ENCODE measurements around the gene SNN. TPM values are rescaled to one million over a fixed set of nuclear protein-coding genes. Genes with fewer than 3 reads are reported as not detected.

Gene SNN
- total RNA-seq, 2 donors from 2014 or later = 28.9 to 35.1 TPM

GRCh38 chr16:11675561-11676511 lies 7.6 kb downstream of the SNN start:
- H3K9ac ChIP-seq (ENCODE audit: extremely low read depth, low read length, poor library complexity, severe bottlenecking) = no peak overlapping the region
- Mint-ChIP-seq H3K27ac (no peak overlapping the region), H3K4me3 (no peak overlapping the region), H3K9me3 (no peaks in the 10 kb centered on the region), H3K4me1 (peaks cover 13% of the 10 kb centered on the region), H3K36me3 (ENCODE audit: low read depth) (peaks cover 34% of the 10 kb centered on the region), H3K27me3 (ENCODE audit: insufficient read depth) (no peaks in the 10 kb centered on the region)
- H3K4me3 ChIP-seq (ENCODE audit: low read length) = no peak overlapping the region
- DNase-seq = peak; percentile 70
- TF ChIP-seq CTCF (conservative IDR thresholded peaks at IDR 0.05) = no peak
- peaks cover 45% of the 10 kb centered on the region for H3K36me3 ChIP-seq (ENCODE audit: control insufficient read depth, insufficient read depth, low read length)
- H3K9me3 ChIP-seq (ENCODE audit: control insufficient read depth, low read length) = no peaks in the 10 kb centered on the region
- H3K27ac ChIP-seq (ENCODE audit: low read depth, low read length) = no peak overlapping the region
- H3K4me1 ChIP-seq (ENCODE audit: control insufficient read depth, insufficient read depth, low read length) = peaks cover 4% of the 10 kb centered on the region
- 90 to 91% methylated on average over 28 to 42 of the region's 42 CpGs for WGBS, 2 experiments (ENCODE audit: insufficient coverage in 1 of 2, insufficient read length in 1 of 2)
- no peaks in the 10 kb centered on the region for H3K27me3 ChIP-seq (ENCODE audit: control insufficient read depth, insufficient read depth, low read length, poor library complexity, severe bottlenecking)

GRCh38 chr16:11676799-11677198 lies 8.5 kb downstream of the SNN start:
- Mint-ChIP-seq H3K27me3 (ENCODE audit: insufficient read depth) (no peaks in the 10 kb centered on the region), H3K27ac (no peak overlapping the region), H3K9me3 (no peaks in the 10 kb centered on the region), H3K4me3 (no peak overlapping the region), H3K4me1 (peaks cover 12% of the 10 kb centered on the region), H3K36me3 (ENCODE audit: low read depth) (peaks cover 38% of the 10 kb centered on the region)
- Histone ChIP-seq H3K36me3 (ENCODE audit: control insufficient read depth, insufficient read depth, low read length) (peaks cover 52% of the 10 kb centered on the region), H3K9me3 (ENCODE audit: control insufficient read depth, low read length) (no peaks in the 10 kb centered on the region), H3K9ac (ENCODE audit: extremely low read depth, low read length, poor library complexity, severe bottlenecking) (no peak overlapping the region), H3K4me3 (ENCODE audit: low read length) (no peak overlapping the region), H3K4me1 (ENCODE audit: control insufficient read depth, insufficient read depth, low read length) (peaks cover 3% of the 10 kb centered on the region), H3K27ac (ENCODE audit: low read depth, low read length) (peak overlapping the region; percentile 38), H3K27me3 (ENCODE audit: control insufficient read depth, insufficient read depth, low read length, poor library complexity, severe bottlenecking) (no peaks in the 10 kb centered on the region)
- WGBS, 2 experiments (ENCODE audit: insufficient coverage in 1 of 2, insufficient read length in 1 of 2) = 97 to 99% methylated on average over 10 to 14 of the region's 14 CpGs
- no peak for DNase-seq
- TF ChIP-seq CTCF (conservative IDR thresholded peaks at IDR 0.05) = no peak

- no peak for DNase-seq
- peaks cover 59% of the 10 kb centered on the region for H3K36me3 ChIP-seq (ENCODE audit: control insufficient read depth, insufficient read depth, low read length)
- no peak overlapping the region for H3K9ac ChIP-seq (ENCODE audit: extremely low read depth, low read length, poor library complexity, severe bottlenecking)
- Mint-ChIP-seq H3K27ac (peak overlapping the region; percentile 72), H3K4me1 (peaks cover 5% of the 10 kb centered on the region), H3K36me3 (ENCODE audit: low read depth) (peaks cover 41% of the 10 kb centered on the region), H3K9me3 (no peaks in the 10 kb centered on the region), H3K4me3 (no peak overlapping the region), H3K27me3 (ENCODE audit: insufficient read depth) (no peaks in the 10 kb centered on the region)
- H3K4me3 ChIP-seq (ENCODE audit: low read length) = no peak overlapping the region
- H3K4me1 ChIP-seq (ENCODE audit: control insufficient read depth, insufficient read depth, low read length) = no peaks in the 10 kb centered on the region
- 92 to 100% methylated on average over 6 to 9 of the region's 9 CpGs for WGBS, 2 experiments (ENCODE audit: insufficient coverage in 1 of 2, insufficient read length in 1 of 2)
- H3K27me3 ChIP-seq (ENCODE audit: control insufficient read depth, insufficient read depth, low read length, poor library complexity, severe bottlenecking) = no peaks in the 10 kb centered on the region
- peak overlapping the region; percentile 44 for H3K27ac ChIP-seq (ENCODE audit: low read depth, low read length)
- no peaks in the 10 kb centered on the region for H3K9me3 ChIP-seq (ENCODE audit: control insufficient read depth, low read length)
- TF ChIP-seq CTCF (conservative IDR thresholded peaks at IDR 0.05) = no peak
Measured at GRCh38 chr16:11677451-11677951, 9.2 kb downstream of the SNN start.

Data from endodermal cell (in vitro differentiated cells).